HTERT RPE-1 (cell line): ENCODE measurements around the gene EPHA1.

Experiments
- in situ Hi-C: fragments of 300-500 bp; cut with MboI; formaldehyde crosslinking; loops from 4 replicates; pipeline ENCODE4 v1.14.3; 2020; ENCODE audit warnings: low sequenced_read_pairs

EPHA1 gene

GRCh38 chr7:143390104-143390772 lies 18.4 kb downstream of the EPHA1 start:
- in situ Hi-C loops, result no loop called here

- in situ Hi-C loops, result no loop called here
These were observed 19.1 kb downstream of the EPHA1 start for GRCh38 chr7:143389316-143390103.

- in situ Hi-C loops, result no loop called here
These were observed 20.1 kb downstream of the EPHA1 start for GRCh38 chr7:143388491-143389101.

GRCh38 chr7:143388051-143388450 lies 20.6 kb downstream of the EPHA1 start:
- in situ Hi-C loops, result no loop called here

- in situ Hi-C loops, result no loop called here
These were observed 21.3 kb downstream of the EPHA1 start for GRCh38 chr7:143387156-143387975.

GRCh38 chr7:143385891-143386781 lies 22.5 kb downstream of the EPHA1 start:
- in situ Hi-C loops, result no loop called here

DNA sequence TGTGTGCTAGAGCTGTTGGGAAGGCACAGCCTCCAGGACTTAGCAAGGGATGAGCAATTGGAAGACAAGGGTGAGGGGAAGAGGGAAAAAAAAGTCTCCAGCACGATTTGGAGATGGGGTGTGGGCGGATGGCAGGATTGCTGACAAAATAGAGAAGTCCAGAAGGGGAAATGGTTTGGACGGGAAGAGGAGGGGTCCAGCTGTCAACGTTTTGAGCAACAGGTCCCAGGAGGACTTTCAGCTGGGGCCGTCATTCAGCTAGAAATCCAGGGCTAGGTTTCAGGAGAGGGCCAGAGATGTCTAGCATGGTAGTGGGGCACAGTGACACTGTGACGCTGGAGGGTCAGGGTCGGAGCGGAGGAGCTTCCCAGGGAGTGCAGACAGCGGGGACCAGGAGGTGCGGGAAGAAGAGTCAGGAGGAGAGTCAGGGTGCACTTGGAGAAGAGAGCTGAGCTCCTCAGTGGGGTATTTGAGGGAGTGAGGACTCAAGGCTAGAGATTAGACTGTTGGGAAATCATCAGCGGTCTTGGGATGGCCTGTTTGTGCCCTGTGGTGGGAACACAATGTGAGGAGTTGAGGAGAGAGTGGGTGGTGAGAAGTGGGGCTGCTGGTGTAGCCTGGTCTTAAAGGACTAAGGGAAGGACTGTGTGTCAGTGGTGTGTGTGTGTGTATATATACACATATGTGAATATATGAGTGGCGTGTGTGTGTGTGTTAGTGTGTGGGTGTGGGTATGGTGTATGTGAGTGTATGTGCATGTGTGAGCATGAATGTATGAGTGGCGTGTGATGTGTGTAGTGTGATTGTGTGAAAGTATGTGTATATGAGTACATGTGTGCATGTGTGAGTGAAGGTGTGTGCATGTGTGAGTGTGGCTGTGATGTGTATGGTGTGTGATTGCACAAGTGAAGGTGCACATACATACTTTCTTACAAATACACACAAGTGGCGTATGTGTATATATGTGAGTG lies 23.7 kb downstream of the EPHA1 start:
- in situ Hi-C loops, result no loop called here

- in situ Hi-C loops, result no loop called here
These were observed 24.5 kb downstream of the EPHA1 start for GRCh38 chr7:143384148-143384547.

GRCh38 chr7:143383642-143383957 lies 25.1 kb downstream of the EPHA1 start:
- in situ Hi-C loops, result no loop called here

DNA sequence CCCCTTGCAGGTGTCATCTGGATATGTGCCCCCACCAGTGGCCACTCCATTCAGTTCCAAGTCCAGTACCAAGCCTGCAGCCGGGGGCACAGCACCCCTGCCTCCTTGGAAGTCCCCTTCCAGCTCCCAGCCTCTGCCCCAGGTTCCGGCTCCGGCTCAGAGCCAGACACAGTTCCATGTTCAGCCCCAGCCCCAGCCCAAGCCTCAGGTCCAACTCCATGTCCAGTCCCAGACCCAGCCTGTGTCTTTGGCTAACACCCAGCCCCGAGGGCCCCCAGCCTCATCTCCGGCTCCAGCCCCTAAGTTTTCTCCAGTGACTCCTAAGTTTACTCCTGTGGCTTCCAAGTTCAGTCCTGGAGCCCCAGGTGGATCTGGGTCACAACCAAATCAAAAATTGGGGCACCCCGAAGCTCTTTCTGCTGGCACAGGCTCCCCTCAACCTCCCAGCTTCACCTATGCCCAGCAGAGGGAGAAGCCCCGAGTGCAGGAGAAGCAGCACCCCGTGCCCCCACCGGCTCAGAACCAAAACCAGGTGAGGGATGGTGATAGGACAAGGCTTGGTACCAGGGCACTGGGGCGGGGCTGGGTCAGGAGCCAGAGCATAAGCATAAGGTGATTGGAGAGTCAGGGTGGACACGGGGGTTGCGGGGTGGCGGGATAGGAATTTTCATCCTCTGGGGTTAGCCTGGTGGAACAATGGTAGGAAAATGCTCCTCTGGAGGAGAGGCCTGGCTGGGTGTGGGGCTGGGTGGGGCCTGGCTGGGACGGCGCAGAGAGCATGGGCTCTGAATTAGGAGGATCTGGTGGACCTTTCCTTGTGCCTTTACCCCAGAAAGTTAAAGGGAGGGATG lies 25.6 kb downstream of the EPHA1 start:
- in situ Hi-C loops, result no loop called here

DNA sequence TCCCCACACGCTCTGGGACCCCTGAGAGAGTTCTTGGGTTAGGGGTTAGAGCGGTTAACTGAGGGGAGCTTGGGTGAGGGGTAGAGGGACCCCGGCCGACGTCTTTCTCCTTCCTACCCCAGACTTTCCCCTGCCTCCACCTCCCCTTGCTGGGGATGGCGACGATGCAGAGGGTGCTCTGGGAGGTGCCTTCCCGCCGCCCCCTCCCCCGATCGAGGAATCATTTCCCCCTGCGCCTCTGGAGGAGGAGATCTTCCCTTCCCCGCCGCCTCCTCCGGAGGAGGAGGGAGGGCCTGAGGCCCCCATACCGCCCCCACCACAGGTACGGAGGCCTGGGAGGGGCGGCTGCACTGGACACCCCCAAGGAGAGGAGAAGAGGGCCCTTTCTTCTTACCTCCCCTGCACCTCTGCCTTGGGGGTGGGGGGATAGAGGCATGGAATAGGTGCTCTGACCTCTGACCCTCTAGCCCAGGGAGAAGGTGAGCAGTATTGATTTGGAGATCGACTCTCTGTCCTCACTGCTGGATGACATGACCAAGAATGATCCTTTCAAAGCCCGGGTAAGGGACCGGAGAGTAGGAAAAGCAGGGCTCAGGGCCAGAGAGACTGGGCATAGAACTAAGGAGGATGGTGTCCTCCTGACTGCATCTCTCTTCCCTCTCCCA lies 26.4 kb downstream of the EPHA1 start:
- in situ Hi-C loops, result no loop called here

DNA sequence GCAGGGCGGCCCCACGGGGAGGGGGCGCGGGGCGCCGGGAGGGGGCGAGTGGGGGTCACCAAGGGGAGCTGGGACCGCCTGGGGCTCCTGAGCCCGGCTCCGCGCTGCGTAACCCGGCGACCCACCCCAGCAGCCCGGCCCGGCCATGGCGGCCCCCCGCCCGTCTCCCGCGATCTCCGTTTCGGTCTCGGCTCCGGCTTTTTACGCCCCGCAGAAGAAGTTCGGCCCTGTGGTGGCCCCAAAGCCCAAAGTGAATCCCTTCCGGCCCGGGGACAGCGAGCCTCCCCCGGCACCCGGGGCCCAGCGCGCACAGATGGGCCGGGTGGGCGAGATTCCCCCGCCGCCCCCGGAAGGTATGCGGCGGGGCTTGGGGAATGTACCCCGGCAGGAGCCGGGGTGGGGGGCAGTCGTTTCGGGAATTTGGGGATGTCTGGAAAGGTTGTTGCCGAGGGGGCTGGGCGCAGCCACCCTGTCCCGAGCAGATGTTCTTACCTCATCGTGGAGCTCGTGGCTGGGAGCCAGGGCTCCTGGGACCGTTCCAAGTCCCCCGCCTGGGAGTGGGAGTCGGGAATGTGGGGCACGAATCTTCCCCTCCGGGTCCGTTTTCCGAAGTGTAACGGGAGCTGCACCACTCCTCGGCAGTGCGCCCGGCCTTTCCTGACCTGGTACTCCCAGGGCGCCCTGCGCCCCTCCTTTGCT lies 27.1 kb downstream of the EPHA1 start:
- in situ Hi-C loops, result no loop called here

- in situ Hi-C loops, result no loop called here
These were observed 27.8 kb downstream of the EPHA1 start, which contains the start of gene ZYX for GRCh38 chr7:143380646-143381426. ZYX (plus strand) TSS chr7:143381345; CDS start chr7:143381572, 227 bp downstream.

DNA sequence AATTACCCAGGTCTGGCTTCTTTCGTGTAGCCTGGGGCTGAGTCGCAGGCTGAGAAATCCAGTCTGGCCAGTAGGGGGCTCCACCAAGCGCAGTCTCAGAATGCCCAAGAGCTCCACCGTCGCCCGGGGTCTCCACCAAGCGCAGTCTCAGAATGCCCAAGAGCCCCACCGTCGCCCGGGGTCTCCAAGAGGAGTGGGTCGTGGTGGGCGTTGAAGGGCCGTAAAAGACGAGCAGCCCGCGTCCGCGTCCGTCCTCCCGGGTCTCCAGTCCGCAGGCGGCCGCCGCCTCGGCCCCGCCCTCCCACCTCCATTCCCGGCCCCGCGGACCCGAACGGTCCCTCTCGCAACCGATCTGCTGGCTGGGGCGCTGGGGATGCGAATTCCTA lies 28.4 kb downstream of the EPHA1 start:
- in situ Hi-C loops, result no loop called here

DNA sequence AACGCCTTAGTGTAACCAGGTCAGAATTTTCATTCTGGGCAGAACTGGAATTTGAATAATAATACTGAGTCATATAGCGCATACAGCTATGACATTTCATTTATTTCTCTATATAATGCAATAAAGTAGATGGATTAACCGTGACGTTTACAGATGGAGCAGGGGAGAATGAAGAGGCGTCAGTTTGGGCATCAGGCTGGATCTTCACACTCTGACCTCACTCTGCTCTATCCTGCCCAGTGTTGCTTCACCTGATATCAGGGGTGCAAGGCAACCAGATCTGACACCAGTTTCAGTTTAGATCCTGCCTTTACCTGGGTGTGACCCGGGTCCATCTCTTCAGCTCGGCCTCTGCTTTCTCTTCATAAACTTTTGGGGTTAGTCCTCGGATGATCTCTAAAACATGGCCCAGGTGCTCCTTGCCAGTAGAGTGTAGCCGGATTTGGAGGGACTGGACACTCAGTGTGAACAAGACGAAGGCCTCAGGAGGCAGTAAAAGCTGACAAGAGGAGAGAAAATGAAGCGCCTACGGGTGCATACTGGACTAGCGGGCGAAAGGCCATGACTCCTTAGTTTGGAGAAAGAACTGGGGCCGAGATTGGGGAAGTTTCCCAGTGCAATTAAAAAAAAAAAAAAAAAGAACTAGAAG lies 28.9 kb downstream of the EPHA1 start:
- in situ Hi-C loops, result no loop called here

DNA sequence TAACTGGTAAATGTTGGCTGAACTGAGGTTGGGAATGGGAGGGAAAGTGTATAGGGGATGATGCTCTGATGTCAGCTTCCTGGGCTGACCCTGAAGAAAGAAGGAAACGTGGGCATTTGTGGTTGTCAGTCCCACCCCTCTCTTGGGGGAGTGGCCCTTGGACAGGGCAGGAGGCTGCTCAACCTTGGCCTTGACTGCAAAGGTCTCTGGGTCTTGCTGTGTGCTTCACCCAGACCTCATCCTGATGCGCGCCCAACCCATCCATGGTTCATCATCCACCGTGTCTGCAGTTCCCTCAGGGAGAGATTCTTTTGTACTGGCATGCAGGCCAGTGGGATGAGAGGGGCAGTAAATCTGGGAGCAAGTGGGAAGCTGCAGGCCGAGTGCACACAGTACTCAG lies 32.3 kb downstream of the EPHA1 start:
- in situ Hi-C loops, result no loop called here
